HepG2 (cell line): ENCODE results near the gene ZDHHC18. TPM values are rescaled to one million over a fixed set of nuclear protein-coding genes. Genes with fewer than 3 reads are reported as not detected.

Source experiments
- FOXP4 ChIP-seq: sonication (generic); formaldehyde crosslinking; IDR thresholded peaks from 2 replicates; pipeline ENCODE4 v1.4.0; 2020; ENCODE audit warnings: missing genetic modification reagents
- GABPB1 ChIP-seq: IDR thresholded peaks from 2 replicates; pipeline ENCODE4 v1.6.1; 2016; ENCODE audit warnings: mild to moderate bottlenecking, missing genetic modification reagents, moderate library complexity, missing compliant biosample characterization
- HDAC1 ChIP-seq: sonication (generic); formaldehyde crosslinking; IDR thresholded peaks from 2 replicates; pipeline ENCODE4 v1.5.1; 2020; ENCODE audit warnings: mild to moderate bottlenecking, missing genetic modification reagents
- KAT2B ChIP-seq: fragments of 150-350 bp; IDR thresholded peaks from 2 replicates; pipeline ENCODE4 v1.6.1; 2014; ENCODE audit warnings: low read depth, low read length, borderline replicate concordance
- MYNN ChIP-seq: sonication (generic); formaldehyde crosslinking; IDR thresholded peaks from 2 replicates; pipeline ENCODE4 v1.4.0; 2020; ENCODE audit warnings: mild to moderate bottlenecking, low read depth, missing genetic modification reagents
- PAXIP1 ChIP-seq: sonication (generic); formaldehyde crosslinking; conservative IDR thresholded peaks from 2 replicates; pipeline ENCODE4 v1.4.0; 2020; ENCODE audit warnings: mild to moderate bottlenecking, missing genetic modification reagents, moderate library complexity
- POLR2AphosphoS5 ChIP-seq: IDR thresholded peaks from 2 replicates; pipeline ENCODE4 v1.6.1; 2012; ENCODE audit warnings: low read depth, low read length
- SAFB2 ChIP-seq: sonication (generic); formaldehyde crosslinking; IDR thresholded peaks from 2 replicates; pipeline ENCODE4 v1.5.1; 2020; ENCODE audit warnings: missing genetic modification reagents, low read depth, mild to moderate bottlenecking, borderline replicate concordance
- SNRNP70 ChIP-seq: fragments of 200-400 bp; formaldehyde crosslinking; IDR thresholded peaks from 2 replicates; pipeline ENCODE4 v1.6.1; 2017; ENCODE audit warnings: mild to moderate bottlenecking, low read depth, low read length, moderate library complexity
- SP4 ChIP-seq: sonication (generic); formaldehyde crosslinking; IDR thresholded peaks from 2 replicates; pipeline ENCODE4 v1.8.1; 2023; ENCODE audit warnings: mild to moderate bottlenecking, missing genetic modification reagents
- TOE1 ChIP-seq: sonication (generic); formaldehyde crosslinking; IDR thresholded peaks from 2 replicates; pipeline ENCODE4 v1.4.0; 2020; ENCODE audit warnings: mild to moderate bottlenecking, missing genetic modification reagents
- ZFAT ChIP-seq: sonication (generic); formaldehyde crosslinking; conservative IDR thresholded peaks from 2 replicates; pipeline ENCODE4 v1.8.1; 2023; ENCODE audit warnings: missing genetic modification reagents, inconsistent platforms
- ZGPAT ChIP-seq: IDR thresholded peaks from 2 replicates; pipeline ENCODE4 v1.6.1; 2016; ENCODE audit warnings: mild to moderate bottlenecking
- ZNF136 ChIP-seq: sonication (generic); formaldehyde crosslinking; IDR thresholded peaks from 2 replicates; pipeline ENCODE4 v1.8.1; 2022; ENCODE audit warnings: low read depth, mild to moderate bottlenecking, moderate library complexity, missing genetic modification reagents
- ZNF557 ChIP-seq: sonication (generic); formaldehyde crosslinking; IDR thresholded peaks from 2 replicates; pipeline ENCODE4 v1.4.0; 2020; ENCODE audit warnings: missing genetic modification reagents
- ZNF788 ChIP-seq: sonication (generic); formaldehyde crosslinking; IDR thresholded peaks from 2 replicates; pipeline ENCODE4 v1.5.0; 2020; ENCODE audit warnings: mild to moderate bottlenecking, missing genetic modification reagents, borderline replicate concordance
- polyA plus RNA-seq, 8 experiments: library from polyadenylated mRNA; depleted of rRNA in 3 of 8; stranded (reverse) in 7 of 8; unstranded in 1 of 8; fragments of >200 nt; fragmentation: Illumina TruSeq in 4 of 8; extraction: Trizol in 4 of 8; gene quantifications; 2 replicates each; pipeline versions ENCODE4 v1.2.1 to v1.2.3, GENCODE V29; 2011 to 2016; ENCODE audit warnings: low read depth in 4 of 8, missing spikeins in 1 of 8, mixed read lengths in 1 of 8; ENCODE audit not compliant: insufficient read depth in 1 of 8
- total RNA-seq, 5 experiments: library from RNA; depleted of rRNA; stranded (reverse); fragments of >200 nt; fragmentation: Illumina TruSeq; extraction: Trizol; gene quantifications; 2 replicates each; pipeline ENCODE4 v1.2.3, GENCODE V29; 2016; ENCODE audit warnings: low read depth in 1 of 5
- TF ChIP-seq, protein P1 (sequence below): sonication (generic); formaldehyde crosslinking; IDR thresholded peaks from 2 replicates; pipeline ENCODE4 v1.5.1; 2020; ENCODE audit warnings: mild to moderate bottlenecking, moderate library complexity, missing genetic modification reagents
- TF ChIP-seq, protein P2 (sequence below): sonication (generic); formaldehyde crosslinking; IDR thresholded peaks from 2 replicates; pipeline ENCODE4 v1.5.0; 2020; ENCODE audit warnings: missing genetic modification reagents, mild to moderate bottlenecking, borderline replicate concordance

The ZDHHC18 gene
- total and polyA plus RNA-seq, 2 of the 13 experiments (the other 11 are each of a cell fraction or from before 2014, with no cell fraction given): 13.2 to 35.3 TPM

- TF ChIP-seq, protein P1, sequence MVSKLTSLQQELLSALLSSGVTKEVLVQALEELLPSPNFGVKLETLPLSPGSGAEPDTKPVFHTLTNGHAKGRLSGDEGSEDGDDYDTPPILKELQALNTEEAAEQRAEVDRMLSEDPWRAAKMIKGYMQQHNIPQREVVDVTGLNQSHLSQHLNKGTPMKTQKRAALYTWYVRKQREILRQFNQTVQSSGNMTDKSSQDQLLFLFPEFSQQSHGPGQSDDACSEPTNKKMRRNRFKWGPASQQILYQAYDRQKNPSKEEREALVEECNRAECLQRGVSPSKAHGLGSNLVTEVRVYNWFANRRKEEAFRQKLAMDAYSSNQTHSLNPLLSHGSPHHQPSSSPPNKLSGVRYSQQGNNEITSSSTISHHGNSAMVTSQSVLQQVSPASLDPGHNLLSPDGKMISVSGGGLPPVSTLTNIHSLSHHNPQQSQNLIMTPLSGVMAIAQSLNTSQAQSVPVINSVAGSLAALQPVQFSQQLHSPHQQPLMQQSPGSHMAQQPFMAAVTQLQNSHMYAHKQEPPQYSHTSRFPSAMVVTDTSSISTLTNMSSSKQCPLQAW (CRISPR knock-in tag): no peak
- no peak for TF ChIP-seq ZNF136
- no peak for TF ChIP-seq SNRNP70
- TF ChIP-seq TOE1 (CRISPR knock-in tag): no peak
- TF ChIP-seq KAT2B: no peak
- no peak for TF ChIP-seq ZFAT (CRISPR knock-in tag)
- no peak for TF ChIP-seq SAFB2
- 0 out of 2 replicates have a peak, but pooled peaks have one; percentile 16 for TF ChIP-seq FOXP4 (CRISPR knock-in tag)
- TF ChIP-seq GABPB1: peak; percentile 14; the same call in 1 of the 2 replicates
- TF ChIP-seq ZGPAT: peak; percentile 47; the same call in 1 of the 2 replicates
- TF ChIP-seq, protein P2, sequence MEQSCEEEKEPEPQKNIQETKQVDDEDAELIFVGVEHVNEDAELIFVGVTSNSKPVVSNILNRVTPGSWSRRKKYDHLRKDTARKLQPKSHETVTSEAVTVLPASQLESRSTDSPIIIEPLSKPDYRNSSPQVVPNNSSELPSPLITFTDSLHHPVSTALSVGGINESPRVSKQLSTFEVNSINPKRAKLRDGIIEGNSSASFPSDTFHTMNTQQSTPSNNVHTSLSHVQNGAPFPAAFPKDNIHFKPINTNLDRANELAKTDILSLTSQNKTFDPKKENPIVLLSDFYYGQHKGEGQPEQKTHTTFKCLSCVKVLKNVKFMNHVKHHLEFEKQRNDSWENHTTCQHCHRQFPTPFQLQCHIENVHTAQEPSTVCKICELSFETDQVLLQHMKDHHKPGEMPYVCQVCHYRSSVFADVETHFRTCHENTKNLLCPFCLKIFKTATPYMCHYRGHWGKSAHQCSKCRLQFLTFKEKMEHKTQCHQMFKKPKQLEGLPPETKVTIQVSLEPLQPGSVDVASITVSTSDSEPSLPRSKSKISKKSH (CRISPR knock-in tag): no peak
- no peak for TF ChIP-seq PAXIP1 (CRISPR knock-in tag)
- no peak for TF ChIP-seq ZNF557 (CRISPR knock-in tag)
- TF ChIP-seq POLR2AphosphoS5: no peak
- peak; percentile 30; the same call in 1 of the 2 replicates for TF ChIP-seq ZNF788 (CRISPR knock-in tag)
- TF ChIP-seq HDAC1 (CRISPR knock-in tag): no peak; the same call in 1 of the 2 replicates
- no peak for TF ChIP-seq MYNN
- TF ChIP-seq SP4: no peak
Observed at GRCh38 chr1:26788836-26789611, 37.5 kb upstream of the ZDHHC18 start (continued).
